ENCODE results near the gene SLC30A7. TPM values are rescaled to one million over a fixed set of nuclear protein-coding genes. Genes with fewer than 3 reads are reported as not detected.

The SLC30A7 gene
- total and polyA plus RNA-seq, 2 donors from 2014 or later: 4.4 to 40.2 TPM

GRCh38 chr1:100936194-100936967 lies 40.5 kb downstream of the SLC30A7 start:
- intact Hi-C loops (cut with DNase I): no loop called here
- no peak overlapping the region for H3K4me3 ChIP-seq (ENCODE audit: low read length in 3 of 3)
- no peaks in the 10 kb centered on the region for H3K4me1 ChIP-seq (ENCODE audit: control insufficient read depth in 2 of 3, insufficient read depth in 2 of 3, low read depth in 1 of 3, low read length in 3 of 3)
- no peak overlapping the region for H3K9ac ChIP-seq (ENCODE audit: low read length in 3 of 3)
- peaks cover 2 to 3% (median 2%) of the 10 kb centered on the region in 3 donors for H3K36me3 ChIP-seq (ENCODE audit: control insufficient read depth in 2 of 3, insufficient read depth in 3 of 3, low read length in 3 of 3)
- DNase-seq: no peak
- no peaks in the 10 kb centered on the region for H3K9me3 ChIP-seq (ENCODE audit: control insufficient read depth in 2 of 3, insufficient read depth in 1 of 3, low read length in 3 of 3)
- H3K27ac ChIP-seq (ENCODE audit: low read depth in 2 of 2, low read length in 2 of 2): no peak overlapping the region
- H3K27me3 ChIP-seq (ENCODE audit: control insufficient read depth, insufficient read depth, low read length): no peaks in the 10 kb centered on the region
- no peak for FAIRE-seq
- TF ChIP-seq CTCF (IDR thresholded peaks at IDR 0.05; ENCODE audit: borderline replicate concordance, extremely low read depth, insufficient read depth): no peak

GRCh38 chr1:100941098-100941527 lies 45.2 kb downstream of the SLC30A7 start:
- H3K9me3 ChIP-seq (ENCODE audit: control insufficient read depth in 2 of 3, insufficient read depth in 1 of 3, low read length in 3 of 3): no peaks in the 10 kb centered on the region
- no peak overlapping the region for H3K9ac ChIP-seq (ENCODE audit: low read length in 3 of 3)
- FAIRE-seq: no peak
- no peak overlapping the region for H3K27ac ChIP-seq (ENCODE audit: low read depth in 2 of 2, low read length in 2 of 2)
- H3K4me3 ChIP-seq (ENCODE audit: low read length in 3 of 3): no peak overlapping the region
- H3K4me1 ChIP-seq (ENCODE audit: control insufficient read depth in 2 of 3, insufficient read depth in 2 of 3, low read depth in 1 of 3, low read length in 3 of 3): peaks cover 0 to 7% (median 0%) of the 10 kb centered on the region in 3 donors
- no peak for DNase-seq
- H3K27me3 ChIP-seq (ENCODE audit: control insufficient read depth, insufficient read depth, low read length): no peaks in the 10 kb centered on the region
- intact Hi-C loops (cut with DNase I): no loop called here
- H3K36me3 ChIP-seq (ENCODE audit: control insufficient read depth in 2 of 3, insufficient read depth in 3 of 3, low read length in 3 of 3): peaks cover 2 to 3% (median 2%) of the 10 kb centered on the region in 3 donors
- TF ChIP-seq CTCF (IDR thresholded peaks at IDR 0.05; ENCODE audit: borderline replicate concordance, extremely low read depth, insufficient read depth): no peak

GRCh38 chr1:100941580-100942216 lies 45.8 kb downstream of the SLC30A7 start:
- TF ChIP-seq CTCF (IDR thresholded peaks at IDR 0.05; ENCODE audit: borderline replicate concordance, extremely low read depth, insufficient read depth): no peak
- Histone ChIP-seq H3K9ac (ENCODE audit: low read length in 3 of 3) (no peak overlapping the region), H3K9me3 (ENCODE audit: control insufficient read depth in 2 of 3, insufficient read depth in 1 of 3, low read length in 3 of 3) (no peaks in the 10 kb centered on the region), H3K4me1 (ENCODE audit: control insufficient read depth in 2 of 3, insufficient read depth in 2 of 3, low read depth in 1 of 3, low read length in 3 of 3) (peaks cover 0 to 7% (median 0%) of the 10 kb centered on the region in 3 donors), H3K27me3 (ENCODE audit: control insufficient read depth, insufficient read depth, low read length) (no peaks in the 10 kb centered on the region), H3K4me3 (ENCODE audit: low read length in 3 of 3) (no peak overlapping the region), H3K36me3 (ENCODE audit: control insufficient read depth in 2 of 3, insufficient read depth in 3 of 3, low read length in 3 of 3) (peaks cover 2 to 3% (median 2%) of the 10 kb centered on the region in 3 donors), H3K27ac (ENCODE audit: low read depth in 2 of 2, low read length in 2 of 2) (no peak overlapping the region)
- DNase-seq (no peak), FAIRE-seq (no peak)
- intact Hi-C loops (cut with DNase I): no loop called here

Measured in kidney (tissue), 14 donors.